Breast epithelium (tissue), 4 donors: ENCODE measurements around the gene DNM3. TPM values are rescaled to one million over a fixed set of nuclear protein-coding genes. Genes with fewer than 3 reads are reported as not detected.

Experiments used
- DNase-seq, 2 donors: peaks; one replicate each; pipeline ENCODE4 v3.0.0-alpha.2; 2019; ENCODE audit warnings: low spot score in 2 of 2
- H3K27ac ChIP-seq, 2 donors: fragments of 200-600 bp; sonication (generic) in 1 of 2; one replicate each; pipeline ENCODE4 v1.5.1; 2016 to 2019; ENCODE audit warnings: mild to moderate bottlenecking in 1 of 2
- H3K27me3 ChIP-seq, 2 donors: fragments of 200-600 bp; sonication (generic) in 1 of 2; one replicate each; pipeline versions ENCODE4 v1.5.1 to v1.6.0; 2017 to 2019; ENCODE audit warnings: control low read depth in 1 of 2, mild to moderate bottlenecking in 1 of 2
- H3K36me3 ChIP-seq: fragments of 200-600 bp; one replicate; pipeline ENCODE4 v1.5.1; 2019
- H3K4me1 ChIP-seq, 2 donors: fragments of 200-600 bp; sonication (generic); one replicate each; pipeline ENCODE4 v1.5.1; 2016 to 2019; ENCODE audit warnings: control low read depth in 1 of 2
- H3K4me3 ChIP-seq, 3 donors: fragments of 200-600 bp; sonication (generic); 1 replicate in 2 of 3; 2 replicates in 1 of 3; pipeline ENCODE4 v1.5.1; 2016 to 2019; ENCODE audit warnings: mild to moderate bottlenecking in 3 of 3, moderate library complexity in 2 of 3
- H3K9me3 ChIP-seq, 2 donors: fragments of 200-600 bp; sonication (generic) in 1 of 2; one replicate each; pipeline ENCODE4 v1.5.1; 2016 to 2019; ENCODE audit warnings: control low read depth in 1 of 2
- CTCF ChIP-seq, 3 donors: fragments of 450-650 bp; IDR thresholded peaks; one replicate each; pipeline ENCODE4 v1.5.1; 2016 to 2017; ENCODE audit warnings: antibody characterized with exemption in 3 of 3, mild to moderate bottlenecking in 3 of 3, moderate library complexity in 3 of 3
- POLR2A ChIP-seq: fragments of 450-650 bp; IDR thresholded peaks from one replicate; pipeline ENCODE4 v1.6.1; 2016; ENCODE audit warnings: antibody characterized with exemption, mild to moderate bottlenecking, moderate library complexity
- POLR2AphosphoS5 ChIP-seq, 3 donors: sonication (generic); formaldehyde crosslinking; IDR thresholded peaks; one replicate each; pipeline ENCODE4 v1.6.1; 2017; ENCODE audit warnings: antibody characterized with exemption in 3 of 3
- intact Hi-C: fragments of 100-400 bp; cut with DNase I; formaldehyde crosslinking; loops from one replicate; pipeline ENCODE4 v1.15.1; 2023; ENCODE audit warnings: low total_unique reads
- total RNA-seq, 3 donors: library from RNA; depleted of rRNA; stranded (reverse); fragments of >200 nt; gene quantifications; one replicate each; pipeline ENCODE4 v1.1.0, GENCODE V29; 2016

The DNM3 gene
- total RNA-seq, 3 donors from 2014 or later = 5.1 to 7.5 (median 6.6) TPM

- TF ChIP-seq POLR2A = no peak
- intact Hi-C loops = no loop called here
- Histone ChIP-seq H3K4me3 (no peak overlapping the region), H3K9me3 (no peaks in the 10 kb centered on the region), H3K36me3 (no peaks in the 10 kb centered on the region), H3K27me3 (no peaks in the 10 kb centered on the region), H3K27ac (no peak overlapping the region), H3K4me1 (no peaks in the 10 kb centered on the region)
- no peak for DNase-seq
Measured at GRCh38 chr1:171849245-171849898, 8.1 kb downstream of the DNM3 start.

- Histone ChIP-seq H3K36me3 (no peaks in the 10 kb centered on the region), H3K9me3 (no peaks in the 10 kb centered on the region), H3K27ac (no peak overlapping the region), H3K27me3 (no peaks in the 10 kb centered on the region), H3K4me3 (no peak overlapping the region), H3K4me1 (no peaks in the 10 kb centered on the region)
- TF ChIP-seq CTCF (IDR thresholded peaks at IDR 0.05) (no peak), POLR2A (no peak), POLR2AphosphoS5 (IDR thresholded peaks at IDR 0.05) (no peak)
- intact Hi-C loops = no loop called here
- no peak for DNase-seq
Measured at GRCh38 chr1:171850651-171851350, 9.5 kb downstream of the DNM3 start.

- intact Hi-C loops = no loop called here
- Histone ChIP-seq H3K27me3 (no peaks in the 10 kb centered on the region), H3K36me3 (no peaks in the 10 kb centered on the region), H3K27ac (no peak overlapping the region), H3K9me3 (no peaks in the 10 kb centered on the region), H3K4me3 (no peak overlapping the region), H3K4me1 (no peaks in the 10 kb centered on the region)
- DNase-seq = no peak
- TF ChIP-seq POLR2AphosphoS5 (IDR thresholded peaks at IDR 0.05) = no peak
- TF ChIP-seq POLR2A = no peak
- TF ChIP-seq CTCF (IDR thresholded peaks at IDR 0.05) = no peak
Measured at GRCh38 chr1:171852272-171852671, 11.0 kb downstream of the DNM3 start.

GRCh38 chr1:171855381-171855780 lies 14.1 kb downstream of the DNM3 start:
- intact Hi-C loops = no loop called here
- Histone ChIP-seq H3K4me1 (no peaks in the 10 kb centered on the region), H3K9me3 (no peaks in the 10 kb centered on the region)

GRCh38 chr1:171858696-171859095 lies 17.4 kb downstream of the DNM3 start:
- intact Hi-C loops = no loop called here
- Histone ChIP-seq H3K4me1 (no peaks in the 10 kb centered on the region), H3K36me3 (no peaks in the 10 kb centered on the region), H3K27ac (no peak overlapping the region), H3K4me3 (no peak overlapping the region), H3K9me3 (no peaks in the 10 kb centered on the region), H3K27me3 (no peaks in the 10 kb centered on the region)
- no peak for TF ChIP-seq POLR2A
- TF ChIP-seq POLR2AphosphoS5 (IDR thresholded peaks at IDR 0.05) = no peak
- no peak for TF ChIP-seq CTCF (IDR thresholded peaks at IDR 0.05)
- DNase-seq = no peak

More at GRCh38 chr1:171855381-171855780, 14.1 kb downstream of the DNM3 start:
- H3K4me3 ChIP-seq = no peak overlapping the region
- H3K27ac ChIP-seq = no peak overlapping the region
- H3K36me3 ChIP-seq = no peaks in the 10 kb centered on the region
- TF ChIP-seq POLR2A (no peak), POLR2AphosphoS5 (IDR thresholded peaks at IDR 0.05) (no peak), CTCF (IDR thresholded peaks at IDR 0.05) (no peak)
- no peak for DNase-seq
- no peaks in the 10 kb centered on the region for H3K27me3 ChIP-seq
